Measurements from ENCODE around the gene ZNF729.

The ZNF729 gene

GRCh38 chr19:22286151-22286810 is at the start of gene ZNF729:
ZNF729 (plus strand) TSS chr19:22286441; CDS start chr19:22286526, 85 bp downstream.
- Histone ChIP-seq H3K36me3 (ENCODE audit: control insufficient read depth, insufficient read depth, low read length) (no peaks in the 10 kb centered on the region), H3K79me2 (no peaks in the 10 kb centered on the region), H3K27me3 (ENCODE audit: control insufficient read depth, insufficient read depth, low read length) (no peaks in the 10 kb centered on the region), H3K27ac (no peak within 1 kb of the TSS), H3K4me3 (ENCODE audit: low read depth, low read length) (peak within 1 kb of the TSS; percentile 45), H3K9me3 (ENCODE audit: control insufficient read depth, low read length) (no peaks in the 10 kb centered on the region), H3K4me1 (no peaks in the 10 kb centered on the region), H3K4me2 (ENCODE audit: low read length) (peak within 1 kb of the TSS; percentile 71), H3K9ac (no peak within 1 kb of the TSS), H2AFZ (no peak within 1 kb of the TSS)
- TF ChIP-seq CTCF (IDR thresholded peaks at IDR 0.05), result no peak

DNA sequence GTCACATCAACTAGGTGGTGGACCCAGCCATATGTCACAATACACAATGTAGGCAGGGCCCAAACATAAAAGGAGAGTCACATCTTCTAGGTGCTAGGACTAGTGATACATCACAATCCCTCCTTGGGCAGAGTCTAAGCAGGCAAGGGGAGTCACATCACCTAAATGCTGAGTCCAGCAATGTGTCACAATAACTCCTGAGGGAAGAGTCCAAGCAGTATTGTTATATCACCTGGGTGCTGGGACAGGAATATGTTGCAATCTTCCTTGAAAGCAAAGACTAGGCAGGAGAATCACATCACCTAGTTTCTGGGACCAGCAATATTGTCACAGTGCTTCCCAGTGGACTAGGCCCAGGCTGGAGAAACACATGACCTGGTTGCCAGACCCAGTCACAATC is 29.4 kb upstream of the ZNF729 start:
- H3K9ac ChIP-seq, result no peak overlapping the region
- H3K27ac ChIP-seq, result no peak overlapping the region
- no peak overlapping the region for H3K4me3 ChIP-seq (ENCODE audit: low read depth, low read length)
- H3K4me2 ChIP-seq (ENCODE audit: low read length), result no peak overlapping the region
- H2AFZ ChIP-seq, result no peak overlapping the region
- no peaks in the 10 kb centered on the region for H3K27me3 ChIP-seq (ENCODE audit: control insufficient read depth, insufficient read depth, low read length)
- no peaks in the 10 kb centered on the region for H3K9me3 ChIP-seq (ENCODE audit: control insufficient read depth, low read length)
- no peak for TF ChIP-seq CTCF (IDR thresholded peaks at IDR 0.05)
- no peaks in the 10 kb centered on the region for H3K36me3 ChIP-seq (ENCODE audit: control insufficient read depth, insufficient read depth, low read length)
- no peaks in the 10 kb centered on the region for H3K4me1 ChIP-seq
- no peaks in the 10 kb centered on the region for H3K79me2 ChIP-seq

- no peak overlapping the region for H3K9ac ChIP-seq
- no peak overlapping the region for H3K4me3 ChIP-seq (ENCODE audit: low read depth, low read length)
- H3K9me3 ChIP-seq (ENCODE audit: control insufficient read depth, low read length), result no peaks in the 10 kb centered on the region
- H3K27ac ChIP-seq, result no peak overlapping the region
- H3K27me3 ChIP-seq (ENCODE audit: control insufficient read depth, insufficient read depth, low read length), result no peaks in the 10 kb centered on the region
- H2AFZ ChIP-seq, result no peak overlapping the region
- no peaks in the 10 kb centered on the region for H3K36me3 ChIP-seq (ENCODE audit: control insufficient read depth, insufficient read depth, low read length)
- no peaks in the 10 kb centered on the region for H3K79me2 ChIP-seq
- H3K4me2 ChIP-seq (ENCODE audit: low read length), result no peak overlapping the region
- no peaks in the 10 kb centered on the region for H3K4me1 ChIP-seq
- no peak for TF ChIP-seq CTCF (IDR thresholded peaks at IDR 0.05)
Measured at GRCh38 chr19:22257381-22257780, 28.9 kb upstream of the ZNF729 start.

GRCh38 chr19:22257916-22258315 is 28.3 kb upstream of the ZNF729 start:
- Histone ChIP-seq H3K79me2 (no peaks in the 10 kb centered on the region), H3K9ac (no peak overlapping the region), H3K4me3 (ENCODE audit: low read depth, low read length) (no peak overlapping the region), H3K36me3 (ENCODE audit: control insufficient read depth, insufficient read depth, low read length) (no peaks in the 10 kb centered on the region), H3K27ac (no peak overlapping the region), H3K4me2 (ENCODE audit: low read length) (no peak overlapping the region), H3K27me3 (ENCODE audit: control insufficient read depth, insufficient read depth, low read length) (no peaks in the 10 kb centered on the region), H2AFZ (no peak overlapping the region), H3K4me1 (no peaks in the 10 kb centered on the region), H3K9me3 (ENCODE audit: control insufficient read depth, low read length) (no peaks in the 10 kb centered on the region)
- TF ChIP-seq CTCF (IDR thresholded peaks at IDR 0.05), result no peak

DNA sequence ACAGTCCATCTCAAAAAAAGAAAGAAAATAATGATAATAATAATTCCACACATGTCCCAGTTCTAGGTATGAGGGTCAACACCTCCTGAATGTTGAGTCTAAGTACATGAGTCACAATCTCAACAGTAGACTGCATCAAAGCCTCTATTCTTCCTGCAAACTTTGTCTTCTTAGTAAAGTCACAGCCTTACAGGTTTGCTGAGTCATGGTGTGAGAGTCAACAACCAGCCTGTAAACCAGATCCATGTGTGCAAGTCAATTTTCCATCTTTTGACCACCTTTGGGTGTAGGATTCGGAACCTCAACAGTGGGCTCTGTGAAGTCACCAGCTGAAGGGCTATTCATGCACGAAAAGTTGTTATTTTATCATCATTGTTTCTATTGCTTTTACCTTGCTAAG is 25.7 kb upstream of the ZNF729 start:
- TF ChIP-seq CTCF (IDR thresholded peaks at IDR 0.05), result no peak
- Histone ChIP-seq H3K9me3 (ENCODE audit: control insufficient read depth, low read length) (no peaks in the 10 kb centered on the region), H2AFZ (no peak overlapping the region)

More for the DNA sequence above, 25.7 kb upstream of the ZNF729 start:
- Histone ChIP-seq H3K9ac (no peak overlapping the region), H3K27ac (no peak overlapping the region), H3K4me1 (no peaks in the 10 kb centered on the region), H3K79me2 (no peaks in the 10 kb centered on the region), H3K36me3 (ENCODE audit: control insufficient read depth, insufficient read depth, low read length) (no peaks in the 10 kb centered on the region), H3K4me2 (ENCODE audit: low read length) (no peak overlapping the region), H3K4me3 (ENCODE audit: low read depth, low read length) (no peak overlapping the region), H3K27me3 (ENCODE audit: control insufficient read depth, insufficient read depth, low read length) (no peaks in the 10 kb centered on the region)

Data from parathyroid adenoma (tissue), 2 donors.